Adrenal gland (tissue), 12 donors: ENCODE results near the gene CLASP2. TPM values are rescaled to one million over a fixed set of nuclear protein-coding genes. Genes with fewer than 3 reads are reported as not detected.

Experiments
- DNase-seq, 7 donors: peaks; one replicate each; pipeline ENCODE4 v3.0.0-alpha.2; 2019 to 2020
- H3K27ac ChIP-seq, 5 donors: fragments of 200-600 bp; sonication (generic) in 4 of 5; 1 replicate in 3 of 5; 2 replicates in 2 of 5; pipeline versions ENCODE4 v1.5.1 to v1.8.0; 2016 to 2020; ENCODE audit warnings: mild to moderate bottlenecking in 1 of 5
- H3K27me3 ChIP-seq: fragments of 200-600 bp; 2 replicates; pipeline ENCODE4 v1.8.0; 2021
- H3K36me3 ChIP-seq, 2 donors: fragments of 200-600 bp; replicated peaks in 1 of 2; 1 replicate in 1 of 2; 2 replicates in 1 of 2; pipeline versions ENCODE4 v1.5.1 to v1.8.0; 2018 to 2022
- H3K4me1 ChIP-seq, 2 donors: fragments of 200-600 bp; replicated peaks in 1 of 2; 1 replicate in 1 of 2; 2 replicates in 1 of 2; pipeline versions ENCODE4 v1.5.1 to v1.8.0; 2018 to 2021
- H3K4me3 ChIP-seq, 4 donors: fragments of 200-600 bp; sonication (generic) in 3 of 4; one replicate each; pipeline ENCODE4 v1.5.1; 2016 to 2018
- H3K9me3 ChIP-seq, 3 donors: fragments of 200-600 bp; sonication (generic) in 1 of 3; replicated peaks in 1 of 3; 1 replicate in 2 of 3; 2 replicates in 1 of 3; pipeline versions ENCODE4 v1.5.1 to v1.8.0; 2016 to 2021
- POLR2A ChIP-seq, 2 donors: fragments of 450-650 bp; IDR thresholded peaks; one replicate each; pipeline ENCODE4 v1.6.1; 2017; ENCODE audit warnings: antibody characterized with exemption in 2 of 2, mild to moderate bottlenecking in 2 of 2, moderate library complexity in 1 of 2
- WGBS, 4 donors: extraction: QIAGEN DNeasy Blood & Tissue Kit in 2 of 4; methylation state at CpG; one replicate each; pipeline versions ENCODE4 v1.1.5 to v1.1.7; 2013 to 2017; 5-methylcytosine and 5-hydroxymethylcytosine counted together
- intact Hi-C, 2 donors: fragments of 100-400 bp; cut with DNase I; formaldehyde crosslinking; loops; one replicate each; pipeline versions ENCODE4 v1.14.1 to v1.15.0; 2022 to 2023
- polyA plus RNA-seq, 3 donors: library from polyadenylated mRNA; stranded (reverse); fragments of 200-250 nt in 2 of 3; fragments of 350-450 nt in 1 of 3; fragmentation: Illumina TruSeq in 1 of 3; extraction: RNeasy Lipid Tissue Mini Kit (QIAGEN cat#74804) in 1 of 3; gene quantifications; one replicate each; pipeline ENCODE4 v1.2.3, GENCODE V29; 2013 to 2014
- total RNA-seq, 9 donors: library from RNA; depleted of rRNA in 4 of 9; stranded (reverse); fragments of >200 nt in 4 of 9; fragments of 120-200 nt in 1 of 9; fragmentation: NEBNext Ultra II Directional in 1 of 9; extraction: Animal tissue kit (Norgen Biotek cat#: 25700) in 1 of 9; gene quantifications; one replicate each; pipeline versions ENCODE4 v1.1.0 to v1.2.4, GENCODE V29; 2013 to 2023
- TF ChIP-seq, protein P1 (sequence below), 6 experiments: fragments of 450-650 bp in 4 of 6; fragments of 200-600 bp in 2 of 6; sonication (generic) in 1 of 6; IDR thresholded peaks; 1 replicate in 5 of 6; 2 replicates in 1 of 6; pipeline versions ENCODE4 v1.5.1 to v1.8.0; 2016 to 2021; ENCODE audit warnings: antibody characterized with exemption in 6 of 6, mild to moderate bottlenecking in 2 of 6, moderate library complexity in 1 of 6
- donor health status: healthy with polysubstance abuse.
- donor health status: Bipolar disorder and iron deficiency.
- donor health status: DM: yes; HTN: yes; CAD: no.
- donor health status: DM: no; HTN: no; CAD: no.
- donor health status: DM: no; HTN: no; CAD: no.
- donor health status: DM: yes; HTN: yes; CAD: no.

CLASP2 gene
- total and polyA plus RNA-seq, 12 donors = 17.0 to 85.4 (median 67.1) TPM

DNA sequence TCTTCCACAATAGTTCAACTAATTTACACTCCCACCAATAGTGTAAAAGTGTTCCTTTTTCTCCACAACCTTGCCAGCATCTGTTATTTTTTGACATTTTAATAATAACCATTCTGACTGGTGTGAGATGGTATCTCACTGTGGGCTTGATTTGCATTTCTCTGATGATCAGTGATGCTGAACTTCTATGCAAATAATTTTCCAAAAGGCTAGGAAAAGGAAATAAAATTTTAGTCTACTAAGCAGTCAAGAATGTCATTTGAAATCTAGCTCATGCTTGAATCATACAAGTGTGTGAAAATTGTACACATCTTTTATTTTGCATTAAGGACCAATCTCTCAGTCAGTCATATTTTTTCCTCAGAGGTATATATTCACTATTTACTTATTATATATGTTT lies 176.1 kb downstream of the CLASP2 start:
- Histone ChIP-seq H3K4me1 (no peaks in the 10 kb centered on the region), H3K9me3 (no peaks in the 10 kb centered on the region), H3K36me3 (peaks cover 0 to 38% of the 10 kb centered on the region in 2 donors), H3K27me3 (no peaks in the 10 kb centered on the region), H3K4me3 (no peak overlapping the region), H3K27ac (no peak overlapping the region)
- TF ChIP-seq, protein P1, sequence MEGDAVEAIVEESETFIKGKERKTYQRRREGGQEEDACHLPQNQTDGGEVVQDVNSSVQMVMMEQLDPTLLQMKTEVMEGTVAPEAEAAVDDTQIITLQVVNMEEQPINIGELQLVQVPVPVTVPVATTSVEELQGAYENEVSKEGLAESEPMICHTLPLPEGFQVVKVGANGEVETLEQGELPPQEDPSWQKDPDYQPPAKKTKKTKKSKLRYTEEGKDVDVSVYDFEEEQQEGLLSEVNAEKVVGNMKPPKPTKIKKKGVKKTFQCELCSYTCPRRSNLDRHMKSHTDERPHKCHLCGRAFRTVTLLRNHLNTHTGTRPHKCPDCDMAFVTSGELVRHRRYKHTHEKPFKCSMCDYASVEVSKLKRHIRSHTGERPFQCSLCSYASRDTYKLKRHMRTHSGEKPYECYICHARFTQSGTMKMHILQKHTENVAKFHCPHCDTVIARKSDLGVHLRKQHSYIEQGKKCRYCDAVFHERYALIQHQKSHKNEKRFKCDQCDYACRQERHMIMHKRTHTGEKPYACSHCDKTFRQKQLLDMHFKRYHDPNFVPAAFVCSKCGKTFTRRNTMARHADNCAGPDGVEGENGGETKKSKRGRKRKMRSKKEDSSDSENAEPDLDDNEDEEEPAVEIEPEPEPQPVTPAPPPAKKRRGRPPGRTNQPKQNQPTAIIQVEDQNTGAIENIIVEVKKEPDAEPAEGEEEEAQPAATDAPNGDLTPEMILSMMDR (IDR thresholded peaks at IDR 0.05) = no peak
- TF ChIP-seq POLR2A (IDR thresholded peaks at IDR 0.05) = no peak
- DNase-seq = no peak
- intact Hi-C loops = loop anchor here in 1 of 2 donors (10.0 kb wide), 1 partner anchor 97 kb away; the partner anchor contains the start of gene UBP1

DNA sequence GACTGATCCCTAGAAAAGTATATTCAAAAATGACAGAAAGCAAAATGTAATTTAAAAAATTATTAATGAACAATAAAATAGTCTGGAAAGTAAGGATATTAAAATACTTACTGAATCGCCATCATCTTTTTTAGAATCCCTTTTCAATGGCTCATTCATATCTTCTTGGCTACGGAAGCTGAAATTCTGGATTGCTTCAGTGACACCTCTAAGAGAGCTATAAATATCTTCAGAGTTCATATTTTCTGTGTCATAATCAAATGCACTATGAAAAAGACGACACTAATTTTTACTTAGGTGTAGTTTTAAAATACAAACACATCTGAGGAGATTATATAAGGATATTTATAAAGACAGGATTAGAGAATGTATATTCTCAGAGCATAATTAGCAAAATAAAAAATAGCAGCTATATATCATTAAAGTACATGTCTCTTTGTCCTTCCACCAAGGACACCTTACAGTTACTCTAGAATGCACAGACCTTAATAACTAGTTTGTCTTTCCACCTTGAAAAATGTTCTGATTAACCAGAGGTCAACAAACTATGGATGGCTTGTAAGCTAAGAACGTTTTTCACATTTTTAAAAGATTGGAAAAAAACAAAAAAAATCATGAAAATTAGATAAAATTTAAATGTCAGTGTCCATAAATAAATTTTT lies 179.2 kb downstream of the CLASP2 start:
- Histone ChIP-seq H3K27ac (no peak overlapping the region), H3K9me3 (no peaks in the 10 kb centered on the region), H3K27me3 (no peaks in the 10 kb centered on the region), H3K36me3 (peaks cover 0 to 50% of the 10 kb centered on the region in 2 donors), H3K4me3 (no peak overlapping the region), H3K4me1 (no peaks in the 10 kb centered on the region)
- TF ChIP-seq POLR2A (IDR thresholded peaks at IDR 0.05) = no peak
- TF ChIP-seq, protein P1 (IDR thresholded peaks at IDR 0.05) = no peak
- 93% methylated on average over 4 of the region's 4 CpGs for WGBS, 4 donors
- no peak for DNase-seq
- intact Hi-C loops = no loop called here

DNA sequence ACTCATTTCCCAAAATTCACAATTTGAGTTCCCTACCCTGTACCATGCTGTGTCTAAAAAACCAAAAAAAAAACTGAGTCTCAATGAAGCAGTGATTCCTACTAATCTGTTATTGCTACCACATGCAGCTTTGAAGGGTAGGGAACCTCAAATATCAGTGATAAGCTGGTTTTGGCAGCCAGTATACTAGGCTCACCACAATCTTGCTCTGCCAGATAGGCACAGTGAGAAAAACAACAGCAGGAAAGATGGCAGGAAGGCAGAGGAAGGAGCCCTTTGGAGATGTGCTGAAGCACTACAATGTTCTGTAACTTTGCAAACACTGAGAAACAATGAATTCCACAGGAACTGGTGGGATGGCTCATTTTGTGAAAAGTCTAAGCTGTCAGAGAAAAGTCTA lies 180.9 kb downstream of the CLASP2 start:
- H3K9me3 ChIP-seq = no peaks in the 10 kb centered on the region
- no peak for TF ChIP-seq POLR2A (IDR thresholded peaks at IDR 0.05)
- TF ChIP-seq, protein P1 (IDR thresholded peaks at IDR 0.05) = no peak
- no peaks in the 10 kb centered on the region for H3K4me1 ChIP-seq
- no peak overlapping the region for H3K4me3 ChIP-seq
- H3K36me3 ChIP-seq = peaks cover 0 to 49% of the 10 kb centered on the region in 2 donors
- no peaks in the 10 kb centered on the region for H3K27me3 ChIP-seq
- DNase-seq = no peak
- no peak overlapping the region for H3K27ac ChIP-seq
- intact Hi-C loops = no loop called here

DNA sequence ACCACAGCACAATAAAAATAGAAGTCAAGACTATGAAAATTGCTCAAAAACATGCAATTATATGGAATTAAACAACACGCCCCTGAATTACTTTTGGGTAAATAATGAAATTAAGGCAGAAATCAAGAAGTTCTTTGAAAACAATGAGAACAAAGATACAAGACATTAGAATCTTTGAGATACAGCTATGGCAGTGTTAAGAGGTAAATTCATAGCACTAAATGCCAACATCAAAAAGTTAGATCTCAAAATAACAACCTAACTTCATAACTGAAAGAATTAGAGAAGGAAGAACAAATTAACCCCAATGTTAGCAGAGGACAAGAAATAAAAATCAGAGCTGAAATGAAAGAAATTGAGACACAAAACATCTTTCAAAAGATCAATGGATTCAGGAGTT lies 191.3 kb downstream of the CLASP2 start:
- Histone ChIP-seq H3K4me3 (no peak overlapping the region), H3K9me3 (peaks cover 0 to 8% (median 0%) of the 10 kb centered on the region in 3 donors), H3K36me3 (no peaks in the 10 kb centered on the region), H3K27ac (no peak overlapping the region), H3K27me3 (no peaks in the 10 kb centered on the region), H3K4me1 (no peaks in the 10 kb centered on the region)
- 94 to 100% (median 96%) methylated on average over 1 of the region's 1 CpG for WGBS, 4 donors
- intact Hi-C loops = no loop called here
- DNase-seq = no peak
- TF ChIP-seq, protein P1 (IDR thresholded peaks at IDR 0.05) = no peak
- no peak for TF ChIP-seq POLR2A (IDR thresholded peaks at IDR 0.05)
